Retina (tissue), 1 donor: ENCODE measurements around the gene PDS5B.

ENCODE experiments used
- DNase-seq: peaks from one replicate; pipeline ENCODE4 v3.0.0-alpha.2; 2016

The PDS5B gene

DNA sequence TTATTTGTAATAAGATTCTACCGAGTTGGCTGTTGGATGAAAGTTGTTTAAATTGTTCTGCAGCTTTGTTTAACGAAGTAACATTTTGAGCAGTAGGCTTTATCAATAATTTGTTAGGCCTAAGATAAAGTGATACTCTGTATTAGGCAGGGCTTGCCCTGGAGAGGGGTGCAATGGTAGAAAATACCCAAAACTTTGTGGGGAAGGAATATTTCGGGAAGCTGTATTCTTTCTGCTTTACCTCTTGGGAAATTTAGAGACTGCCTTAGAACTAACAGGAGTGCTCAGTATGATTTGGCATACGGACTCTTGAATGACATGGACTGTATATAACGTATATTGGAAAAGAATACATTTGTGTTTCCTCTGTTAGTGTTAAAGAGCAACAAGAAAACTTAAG, 2.5 kb downstream of the PDS5B start:
- DNase-seq: no peak

DNA sequence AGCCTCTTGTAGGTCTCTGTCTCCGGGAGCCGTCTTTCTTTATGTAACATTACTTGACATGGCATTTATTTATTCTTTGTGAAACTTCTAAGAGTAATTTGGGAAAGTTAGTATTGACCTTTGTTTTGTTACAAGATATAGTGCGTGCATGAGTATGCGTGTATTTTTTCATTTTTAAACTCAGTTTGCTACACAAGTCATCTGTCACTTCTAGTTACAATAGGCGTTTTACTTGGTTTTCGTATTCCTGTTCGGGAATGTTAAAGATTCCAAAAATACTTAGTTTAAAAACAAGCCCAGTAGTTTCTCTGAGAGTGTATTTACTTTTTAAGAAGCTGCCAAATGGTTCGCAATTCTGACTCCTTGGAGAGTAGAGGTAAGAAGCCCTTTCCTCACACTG, 3.2 kb downstream of the PDS5B start:
- no peak for DNase-seq

DNA sequence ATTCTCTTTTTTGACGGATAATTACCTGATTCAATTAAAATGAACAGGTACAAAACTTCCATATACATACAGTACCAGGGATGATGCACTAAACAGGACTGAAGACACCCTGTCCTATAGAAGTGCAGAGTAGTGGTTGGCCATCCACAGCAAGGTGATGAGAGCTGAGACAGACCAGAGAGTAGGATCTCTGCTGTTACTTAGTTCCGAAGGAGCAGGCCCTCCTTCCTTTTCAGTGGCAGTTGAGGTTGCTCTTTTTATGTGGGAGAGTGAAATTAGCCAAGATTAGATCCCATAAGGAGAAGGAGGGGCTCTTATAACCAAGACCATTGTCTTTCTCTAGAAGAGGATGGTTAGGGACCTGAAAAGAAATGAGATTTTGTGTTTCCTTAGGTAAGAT, 4.0 kb downstream of the PDS5B start:
- peak; percentile 10 for DNase-seq

GRCh38 chr13:32592082-32592481, 5.8 kb downstream of the PDS5B start:
- DNase-seq: no peak

GRCh38 chr13:32594157-32594738, 8.0 kb downstream of the PDS5B start:
- DNase-seq: no peak

DNA sequence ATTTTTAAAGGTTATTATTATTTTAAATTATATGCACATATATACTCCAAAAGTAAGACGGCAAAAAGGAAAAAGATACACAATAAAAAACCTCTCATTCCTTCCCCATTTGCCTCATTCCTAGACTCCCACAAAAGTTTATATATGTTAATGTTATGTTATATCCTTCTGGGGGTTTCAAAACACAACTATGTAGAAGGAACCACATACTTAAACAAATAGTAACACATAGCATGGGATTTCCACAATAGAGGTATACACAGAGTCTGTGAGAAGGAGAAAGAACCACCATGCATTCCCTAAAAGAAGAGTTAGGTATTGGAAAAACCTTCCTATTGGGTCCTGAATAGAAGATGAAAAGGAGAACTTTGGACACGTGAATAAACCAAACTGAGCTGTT, 9.1 kb downstream of the PDS5B start:
- no peak for DNase-seq

GRCh38 chr13:32600890-32601289, 14.6 kb downstream of the PDS5B start:
- no peak for DNase-seq

GRCh38 chr13:32609428-32609827, 23.2 kb downstream of the PDS5B start:
- no peak for DNase-seq

DNA sequence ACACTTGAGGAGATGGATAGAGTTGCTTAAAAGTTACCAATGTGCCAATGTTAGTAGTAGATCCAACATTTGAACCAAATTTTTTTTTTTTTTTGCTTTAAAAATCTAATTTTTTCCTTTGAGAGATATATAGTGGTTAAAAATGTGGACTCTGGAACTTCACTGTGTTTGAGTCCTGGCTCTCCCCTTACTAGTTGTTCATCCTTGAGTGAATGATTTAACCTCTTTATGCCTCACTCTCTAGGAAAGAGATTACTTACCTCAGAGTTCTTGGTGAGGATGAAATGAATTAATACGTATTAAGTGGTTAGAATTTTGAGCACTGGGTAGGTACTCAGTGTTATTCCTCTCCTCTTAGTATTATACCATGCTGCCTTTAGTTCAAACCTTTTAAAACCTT, 24.3 kb downstream of the PDS5B start:
- DNase-seq: no peak

DNA sequence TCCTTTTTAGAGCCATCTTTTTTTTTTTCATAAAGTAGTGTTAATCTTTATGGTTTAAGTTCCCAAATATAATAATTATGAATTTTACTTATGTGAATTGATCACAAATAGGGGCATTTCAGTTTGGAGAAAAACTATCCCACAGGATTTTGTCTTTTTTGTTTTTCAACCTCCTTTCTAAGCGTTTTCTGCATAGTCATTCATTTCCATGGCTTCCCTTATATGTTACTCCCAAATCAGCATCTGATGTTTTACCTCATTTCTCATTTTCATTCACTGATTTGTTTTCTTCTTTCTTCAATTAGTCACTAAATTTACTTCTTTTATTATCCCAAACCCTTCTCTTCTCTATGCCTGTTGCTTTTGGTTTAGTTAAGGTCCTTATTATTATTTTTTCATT, 24.7 kb downstream of the PDS5B start:
- no peak for DNase-seq

- DNase-seq: no peak
These were observed 30.7 kb downstream of the PDS5B start for GRCh38 chr13:32616883-32617511.

- no peak for DNase-seq
These were observed 36.6 kb downstream of the PDS5B start for GRCh38 chr13:32622827-32623226.

- no peak for DNase-seq
These were observed 38.2 kb downstream of the PDS5B start for GRCh38 chr13:32624441-32624840.

- DNase-seq: no peak
These were observed 41.5 kb downstream of the PDS5B start for GRCh38 chr13:32627793-32628192.

GRCh38 chr13:32629313-32629712, 43.1 kb downstream of the PDS5B start:
- no peak for DNase-seq

- no peak for DNase-seq
These were observed 43.6 kb downstream of the PDS5B start for GRCh38 chr13:32629866-32630265.

GRCh38 chr13:32632343-32632909, 46.2 kb downstream of the PDS5B start:
- DNase-seq: no peak

DNA sequence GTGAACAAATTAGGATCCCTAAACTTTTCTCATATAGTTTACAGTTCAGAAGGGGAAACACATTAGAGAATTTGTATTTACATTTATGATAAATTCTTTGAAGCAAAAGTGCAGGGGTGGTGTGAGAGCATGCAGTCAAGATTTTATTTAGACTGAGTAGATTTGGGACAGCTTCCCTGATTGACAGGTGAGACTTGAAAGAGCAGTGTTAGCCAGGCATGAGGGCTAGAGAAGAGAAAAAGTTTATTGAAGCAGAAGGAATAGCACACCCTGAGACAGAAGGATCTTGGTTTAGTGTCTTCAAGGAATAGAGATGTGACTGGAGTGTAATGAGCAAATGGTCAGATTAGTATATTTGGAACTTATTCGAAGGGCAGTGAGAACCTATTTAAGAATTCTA, 50.5 kb downstream of the PDS5B start:
- no peak for DNase-seq

GRCh38 chr13:32638739-32639138, 52.5 kb downstream of the PDS5B start:
- DNase-seq: no peak

- peak; percentile 34 for DNase-seq
These were observed 53.4 kb downstream of the PDS5B start for GRCh38 chr13:32639502-32640105.

- no peak for DNase-seq
These were observed 56.1 kb downstream of the PDS5B start for GRCh38 chr13:32642316-32642715.

DNA sequence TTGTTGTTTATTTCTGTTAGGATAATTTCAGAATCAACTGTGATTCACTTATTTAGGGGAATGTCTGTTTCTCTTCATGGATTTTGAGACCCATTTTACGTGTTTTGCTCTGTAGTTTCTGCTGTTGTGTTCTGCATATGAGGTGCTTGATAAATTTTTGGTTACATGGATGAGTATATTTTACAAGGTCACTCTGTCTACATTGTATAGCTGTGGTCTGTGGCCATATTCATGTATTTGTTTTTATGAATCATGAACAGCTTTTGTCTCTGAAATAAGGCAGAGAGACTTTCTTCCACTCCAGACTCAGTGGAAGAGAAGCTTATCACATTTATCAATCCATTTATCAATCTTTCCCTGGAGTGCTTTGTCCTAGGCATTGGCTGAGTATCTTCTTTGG, 56.6 kb downstream of the PDS5B start:
- DNase-seq: no peak

DNA sequence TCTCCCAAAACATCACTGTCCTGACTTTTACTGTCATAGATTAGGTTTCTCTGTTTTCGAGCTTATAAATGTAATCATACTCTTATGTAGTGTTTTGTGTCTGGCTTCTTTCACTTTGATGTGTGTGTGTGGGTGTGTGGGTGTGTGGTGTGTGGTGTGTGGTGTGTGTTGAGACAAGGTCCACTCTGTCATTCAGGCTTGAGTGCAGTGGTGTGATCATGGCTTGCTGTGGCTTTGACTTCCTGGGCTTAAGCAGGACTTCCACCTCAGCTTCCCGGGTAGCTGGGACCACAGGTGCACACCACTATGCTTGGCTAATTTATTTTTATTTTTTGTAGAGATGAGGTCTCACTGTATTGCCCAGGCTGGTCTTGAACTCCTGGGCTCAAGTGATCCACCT, 59.6 kb downstream of the PDS5B start:
- no peak for DNase-seq

GRCh38 chr13:32647926-32648325, 61.7 kb downstream of the PDS5B start:
- no peak for DNase-seq
